Measurements from ENCODE around the gene PTPRN2. TPM values are rescaled to one million over a fixed set of nuclear protein-coding genes. Genes with fewer than 3 reads are reported as not detected.
"Not testable (repeated sequence)": the region's sequence is repeated elsewhere in the genome, so short reads cannot be mapped to it uniquely, and the experiment has no call there.

PTPRN2 gene
- polyA plus RNA-seq, 1 experiment = 0.02 TPM

DNA sequence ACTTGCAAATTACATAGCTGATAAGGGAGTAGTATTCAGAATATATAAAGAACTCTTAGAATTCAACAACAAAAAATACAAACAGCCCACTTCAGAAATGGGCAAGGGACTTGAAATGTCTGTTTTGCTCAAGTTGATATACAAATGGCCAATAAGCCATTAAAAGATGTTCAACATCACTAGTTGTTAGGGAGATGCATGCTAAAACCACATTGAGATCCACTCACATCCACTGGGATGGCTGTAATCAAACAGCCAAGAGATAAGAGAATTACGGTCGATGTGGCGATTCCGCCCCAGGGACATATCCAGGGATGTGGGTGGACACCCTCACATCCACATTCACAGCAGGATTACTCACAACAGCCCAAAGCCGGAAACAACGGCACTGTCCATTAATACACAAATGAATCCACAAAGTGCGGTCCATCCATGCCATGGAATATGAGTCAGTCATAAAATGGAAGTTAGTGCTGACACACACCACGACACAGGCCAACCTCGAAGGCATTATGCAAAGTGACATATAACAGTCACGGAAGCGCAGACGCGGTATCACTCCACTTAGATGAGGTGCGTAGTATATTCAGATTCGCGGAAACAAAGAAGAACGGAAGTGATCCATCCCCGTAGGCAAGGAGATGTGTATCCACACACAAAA, 1023.0 kb downstream of the PTPRN2 start:
- POLR2A ChIA-PET = no interaction called here

DNA sequence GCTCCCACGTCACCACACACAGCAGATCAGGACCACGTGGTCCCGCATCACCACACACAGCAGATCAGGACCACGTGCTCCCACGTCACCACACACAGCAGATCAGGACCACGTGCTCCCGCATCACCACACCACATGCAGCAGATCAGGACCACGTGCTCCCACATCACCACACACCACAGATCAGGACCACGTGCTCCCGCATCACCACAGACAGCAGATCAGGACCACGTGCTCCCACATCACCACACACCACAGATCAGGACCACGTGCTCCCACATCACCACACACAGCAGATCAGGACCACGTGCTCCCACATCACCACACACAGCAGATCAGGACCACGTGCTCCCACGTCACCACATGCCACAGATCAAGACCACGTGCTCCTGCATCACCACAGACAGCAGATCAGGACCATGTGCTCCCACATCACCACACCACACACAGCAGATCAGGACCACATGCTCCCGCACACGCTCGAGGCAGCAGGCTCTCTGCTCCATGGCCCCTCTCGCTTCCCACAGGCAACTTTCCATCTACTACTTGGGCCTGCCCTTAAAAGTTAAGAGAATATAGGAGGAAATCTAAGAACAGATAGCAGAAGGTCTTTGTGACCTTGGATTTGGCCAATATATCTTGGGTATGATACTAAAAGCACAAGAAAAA, 1024.0 kb downstream of the PTPRN2 start:
- H3K4me3 ChIP-seq (ENCODE audit: low read depth, low read length); H3K27me3 ChIP-seq (ENCODE audit: control insufficient read depth, insufficient read depth, low read length); H3K27ac ChIP-seq (ENCODE audit: low read depth, low read length); DNase-seq (ENCODE audit: low read depth, low spot score); POLR2A ChIA-PET; CTCF ChIA-PET: not testable (repeated sequence)
- H3K9me3 ChIP-seq (ENCODE audit: control insufficient read depth, insufficient read depth, low read length) = peaks cover 93% of the 10 kb centered on the region

More for the DNA sequence above, 1023.0 kb downstream of the PTPRN2 start:
- no peak overlapping the region for H3K4me3 ChIP-seq (ENCODE audit: low read depth, low read length)
- TF ChIP-seq, protein P1, sequence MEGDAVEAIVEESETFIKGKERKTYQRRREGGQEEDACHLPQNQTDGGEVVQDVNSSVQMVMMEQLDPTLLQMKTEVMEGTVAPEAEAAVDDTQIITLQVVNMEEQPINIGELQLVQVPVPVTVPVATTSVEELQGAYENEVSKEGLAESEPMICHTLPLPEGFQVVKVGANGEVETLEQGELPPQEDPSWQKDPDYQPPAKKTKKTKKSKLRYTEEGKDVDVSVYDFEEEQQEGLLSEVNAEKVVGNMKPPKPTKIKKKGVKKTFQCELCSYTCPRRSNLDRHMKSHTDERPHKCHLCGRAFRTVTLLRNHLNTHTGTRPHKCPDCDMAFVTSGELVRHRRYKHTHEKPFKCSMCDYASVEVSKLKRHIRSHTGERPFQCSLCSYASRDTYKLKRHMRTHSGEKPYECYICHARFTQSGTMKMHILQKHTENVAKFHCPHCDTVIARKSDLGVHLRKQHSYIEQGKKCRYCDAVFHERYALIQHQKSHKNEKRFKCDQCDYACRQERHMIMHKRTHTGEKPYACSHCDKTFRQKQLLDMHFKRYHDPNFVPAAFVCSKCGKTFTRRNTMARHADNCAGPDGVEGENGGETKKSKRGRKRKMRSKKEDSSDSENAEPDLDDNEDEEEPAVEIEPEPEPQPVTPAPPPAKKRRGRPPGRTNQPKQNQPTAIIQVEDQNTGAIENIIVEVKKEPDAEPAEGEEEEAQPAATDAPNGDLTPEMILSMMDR (IDR thresholded peaks at IDR 0.05; ENCODE audit: low read depth, low read length) = no peak
- CTCF ChIA-PET = no interaction called here
- no peak for DNase-seq (ENCODE audit: low read depth, low spot score)
- peaks cover 90% of the 10 kb centered on the region for H3K9me3 ChIP-seq (ENCODE audit: control insufficient read depth, insufficient read depth, low read length)
- no peaks in the 10 kb centered on the region for H3K27me3 ChIP-seq (ENCODE audit: control insufficient read depth, insufficient read depth, low read length)
- no peak overlapping the region for H3K27ac ChIP-seq (ENCODE audit: low read depth, low read length)

DNA sequence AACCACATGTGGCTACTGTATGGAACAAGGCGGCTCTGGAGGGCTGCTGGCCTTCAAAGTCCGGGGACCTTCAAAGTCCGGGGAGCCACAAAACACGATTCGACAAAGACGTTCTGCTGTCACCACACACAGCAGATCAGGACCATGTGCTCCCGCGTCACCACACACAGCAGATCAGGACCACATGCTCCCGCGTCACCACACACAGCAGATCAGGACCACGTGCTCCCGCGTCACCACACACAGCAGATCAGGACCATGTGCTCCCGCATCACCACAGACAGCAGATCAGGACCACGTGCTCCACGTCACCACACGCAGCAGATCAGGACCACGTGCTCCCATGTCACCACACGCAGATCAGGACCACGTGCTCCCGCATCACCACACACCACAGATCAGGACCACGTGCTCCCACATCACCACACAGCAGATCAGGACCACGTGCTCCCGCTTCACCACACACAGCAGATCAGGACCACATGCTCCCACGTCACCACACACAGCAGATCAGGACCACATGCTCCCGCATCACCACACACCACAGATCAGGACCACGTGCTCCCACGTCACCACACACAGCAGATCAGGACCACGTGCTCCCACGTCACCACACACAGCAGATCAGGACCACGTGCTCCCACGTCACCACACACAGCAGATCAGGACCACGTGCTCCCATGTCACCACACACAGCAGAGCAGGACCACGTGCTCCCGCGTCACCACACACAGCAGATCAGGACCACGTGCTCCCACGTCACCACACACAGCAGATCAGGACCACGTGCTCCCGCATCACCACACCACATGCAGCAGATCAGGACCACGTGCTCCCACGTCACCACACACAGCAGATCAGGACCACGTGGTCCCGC, 1024.9 kb downstream of the PTPRN2 start:
- peaks cover 94% of the 10 kb centered on the region for H3K9me3 ChIP-seq (ENCODE audit: control insufficient read depth, insufficient read depth, low read length)
- CTCF ChIA-PET; H3K4me3 ChIP-seq (ENCODE audit: low read depth, low read length); H3K27me3 ChIP-seq (ENCODE audit: control insufficient read depth, insufficient read depth, low read length); POLR2A ChIA-PET; H3K27ac ChIP-seq (ENCODE audit: low read depth, low read length); DNase-seq (ENCODE audit: low read depth, low spot score): not testable (repeated sequence)

DNA sequence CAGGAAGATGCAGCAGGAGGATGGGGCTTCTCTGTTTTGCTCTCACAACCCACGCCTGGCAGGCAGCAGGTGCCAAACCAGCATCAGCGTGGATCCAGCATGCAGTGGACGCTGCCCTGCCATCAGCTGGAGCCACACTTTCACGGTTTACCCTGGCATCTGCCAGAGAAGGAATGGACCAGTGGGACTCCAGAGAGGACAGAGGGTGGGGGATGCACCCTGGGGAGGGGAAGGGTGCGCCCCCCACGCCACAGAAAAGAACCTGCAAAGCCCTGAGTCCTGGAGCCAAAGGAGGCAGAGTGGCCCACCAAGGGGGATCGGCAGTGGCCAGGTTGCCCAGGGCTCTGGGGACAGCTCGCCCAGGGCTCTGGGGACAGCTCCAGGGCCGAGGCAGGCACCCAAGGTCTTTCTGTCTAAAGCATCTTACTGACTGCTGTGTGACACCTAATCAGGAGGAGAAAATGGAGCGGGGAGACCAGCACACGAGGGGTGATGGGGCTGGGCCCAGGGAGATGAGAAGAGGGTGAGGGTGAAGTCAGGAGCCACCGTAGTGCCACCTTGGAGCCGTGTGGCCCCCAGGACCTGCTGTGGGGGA, 1025.7 kb downstream of the PTPRN2 start:
- POLR2A ChIA-PET = no interaction called here
- Histone ChIP-seq H3K27ac (ENCODE audit: low read depth, low read length) (no peak overlapping the region), H3K27me3 (ENCODE audit: control insufficient read depth, insufficient read depth, low read length) (no peaks in the 10 kb centered on the region), H3K4me3 (ENCODE audit: low read depth, low read length) (no peak overlapping the region), H3K9me3 (ENCODE audit: control insufficient read depth, insufficient read depth, low read length) (peaks cover 93% of the 10 kb centered on the region)
- no peak for DNase-seq (ENCODE audit: low read depth, low spot score)
- TF ChIP-seq, protein P1 (IDR thresholded peaks at IDR 0.05; ENCODE audit: low read depth, low read length) = no peak
- CTCF ChIA-PET = no interaction called here

DNA sequence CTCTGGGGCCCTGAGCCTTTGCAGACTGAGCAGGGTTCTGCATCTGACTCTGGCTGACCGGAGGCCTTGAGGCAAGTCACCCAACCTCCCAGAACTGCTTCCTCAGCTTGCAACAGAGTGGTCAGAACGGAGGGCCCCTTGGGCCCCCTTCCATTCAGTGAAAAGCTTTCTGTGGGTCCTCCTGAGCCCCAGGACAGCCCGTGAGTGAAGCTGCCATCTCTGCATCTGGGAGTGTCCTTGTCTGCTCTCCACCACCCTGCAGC, 1026.2 kb downstream of the PTPRN2 start:
- Histone ChIP-seq H3K4me3 (ENCODE audit: low read depth, low read length) (no peak overlapping the region), H3K27ac (ENCODE audit: low read depth, low read length) (no peak overlapping the region), H3K27me3 (ENCODE audit: control insufficient read depth, insufficient read depth, low read length) (no peaks in the 10 kb centered on the region), H3K9me3 (ENCODE audit: control insufficient read depth, insufficient read depth, low read length) (peaks cover 94% of the 10 kb centered on the region)
- DNase-seq (ENCODE audit: low read depth, low spot score) = no peak
- ChIA-PET CTCF (no interaction called here), POLR2A (no interaction called here)
- TF ChIP-seq, protein P1 (IDR thresholded peaks at IDR 0.05; ENCODE audit: low read depth, low read length) = no peak
